HG02678 (cell line): ENCODE measurements around the gene B4GALNT4.
"Not testable (repeated sequence)": the region's sequence is repeated elsewhere in the genome, so short reads cannot be mapped to it uniquely, and the experiment has no call there.

Source experiments
- ATAC-seq: cut with Tn5 transposase; IDR thresholded peaks from one replicate; pipeline ENCODE4 v1.9.1; 2021; ENCODE audit warnings: mild to moderate bottlenecking, moderate library complexity; ENCODE audit not compliant: unreplicated experiment

Gene B4GALNT4

GRCh38 chr11:335779-336658, 33.3 kb upstream of the B4GALNT4 start:
- ATAC-seq, result no peak

- no peak for ATAC-seq
Measured at GRCh38 chr11:336659-337198, 32.6 kb upstream of the B4GALNT4 start.

DNA sequence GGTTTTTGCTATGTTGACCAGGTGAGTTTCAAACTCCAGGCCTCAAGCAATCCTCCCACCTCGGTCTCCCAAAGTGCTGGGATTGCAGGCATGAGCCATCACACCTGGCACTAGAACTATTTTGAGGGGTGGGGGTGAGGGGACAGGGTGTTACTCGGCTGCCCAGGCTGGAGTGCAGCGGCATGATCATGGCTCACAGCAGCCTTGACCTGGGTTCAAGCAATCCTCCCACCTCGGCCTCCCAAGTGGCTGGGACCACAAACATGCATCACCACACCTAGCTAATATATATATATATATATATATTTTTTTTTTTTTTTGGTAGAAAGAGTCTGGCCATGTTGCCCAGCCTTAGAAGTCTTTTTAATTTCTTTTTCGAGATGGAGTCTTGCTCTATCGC, 31.6 kb upstream of the B4GALNT4 start:
- no peak for ATAC-seq

GRCh38 chr11:339963-340362, 29.3 kb upstream of the B4GALNT4 start:
- ATAC-seq, result no peak

DNA sequence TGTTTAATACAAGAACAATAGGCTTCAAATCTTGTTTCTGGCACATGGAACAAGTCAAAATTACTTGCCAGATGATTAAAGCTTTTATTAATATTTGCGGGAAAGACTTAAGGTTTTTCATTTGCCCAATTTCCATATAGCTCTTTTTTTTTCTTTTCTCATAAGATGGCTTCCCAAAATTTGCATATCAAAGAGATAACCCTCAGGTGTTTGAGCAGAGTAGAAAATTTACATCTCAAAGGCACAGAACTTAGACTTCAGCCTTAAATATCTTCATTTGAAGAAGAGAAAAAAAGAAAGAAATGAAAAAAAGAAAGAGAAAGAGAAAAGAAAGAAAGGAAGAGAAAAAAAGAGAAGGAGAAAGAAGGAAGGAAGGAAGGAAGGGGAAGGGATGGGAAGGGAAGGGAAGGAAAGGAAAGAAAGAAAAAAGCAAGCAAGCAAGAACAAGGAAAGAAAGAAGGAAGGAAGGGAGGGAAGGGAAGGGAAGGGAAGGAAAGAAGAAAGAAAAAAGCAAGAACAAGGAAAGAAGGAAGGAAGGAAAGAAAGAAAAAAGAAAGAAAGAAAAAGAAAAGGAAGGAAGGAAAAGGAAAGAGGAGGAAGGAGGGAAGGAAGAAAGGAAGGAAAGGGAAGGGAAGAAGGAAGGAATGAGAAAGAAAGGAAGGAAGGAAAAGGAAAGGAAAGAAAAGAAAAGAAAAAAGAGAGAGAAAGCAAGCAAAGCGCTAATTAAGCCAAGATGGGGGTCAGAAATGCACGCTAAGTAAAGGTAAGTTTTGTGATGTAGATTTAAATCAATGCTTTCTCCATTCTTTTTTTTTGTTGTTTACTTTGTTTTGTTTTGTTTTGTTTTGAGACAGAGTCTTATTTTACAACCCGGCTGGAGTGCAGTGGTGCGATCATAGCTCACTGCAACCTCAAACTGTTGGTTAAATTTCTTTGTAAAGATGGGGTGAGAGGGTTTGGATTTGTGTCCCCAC, 28.5 kb upstream of the B4GALNT4 start:
- no peak for ATAC-seq

GRCh38 chr11:342328-342727, 27.0 kb upstream of the B4GALNT4 start:
- no peak for ATAC-seq

GRCh38 chr11:344836-345578, 24.3 kb upstream of the B4GALNT4 start:
- no peak for ATAC-seq

DNA sequence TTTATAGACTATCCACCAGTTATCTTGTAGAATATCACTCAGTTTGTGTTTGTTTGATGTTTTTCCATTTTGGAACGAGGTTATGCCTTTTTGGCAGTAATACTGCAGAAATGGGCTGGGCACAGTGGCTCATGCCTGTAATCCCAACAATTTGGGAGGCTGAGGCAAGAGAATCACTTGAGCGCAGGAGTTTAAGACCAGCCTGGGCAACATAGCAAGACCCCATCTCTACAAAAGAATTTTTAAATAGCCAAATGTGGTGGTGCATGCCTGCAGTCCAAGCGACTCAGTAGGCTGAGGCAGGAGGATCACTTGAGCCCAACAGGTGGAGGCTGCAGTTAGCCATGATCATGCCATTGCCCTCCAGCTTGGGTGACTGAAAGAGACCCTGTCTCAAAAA, 22.8 kb upstream of the B4GALNT4 start:
- ATAC-seq, result no peak

- not testable (repeated sequence) for ATAC-seq
Measured at GRCh38 chr11:349270-349954, 19.9 kb upstream of the B4GALNT4 start.

- ATAC-seq, result peak; percentile 13
Measured at GRCh38 chr11:350033-350722, 19.1 kb upstream of the B4GALNT4 start.

- ATAC-seq, result peak; percentile 56
Measured at GRCh38 chr11:350723-351255, 18.5 kb upstream of the B4GALNT4 start.

DNA sequence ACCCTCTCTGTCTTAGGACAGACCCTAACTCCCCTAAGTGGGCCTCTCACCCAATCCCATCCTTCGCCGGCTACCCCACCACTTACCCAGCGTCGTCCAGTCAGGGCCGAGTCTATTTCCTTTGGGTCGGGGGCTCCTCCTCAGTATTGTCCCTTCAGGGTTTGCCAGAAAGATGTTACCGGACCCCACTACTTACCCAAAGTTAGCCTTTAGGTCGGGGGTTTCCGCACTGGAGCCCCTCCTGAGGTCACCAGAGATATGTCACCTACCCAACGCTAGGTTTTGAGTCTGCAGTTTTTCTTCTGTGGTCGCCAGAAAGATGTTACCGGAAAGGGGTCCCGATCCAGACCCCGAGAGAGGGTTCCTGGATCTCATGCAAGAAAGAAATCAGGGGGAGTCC, 17.9 kb upstream of the B4GALNT4 start:
- no peak for ATAC-seq

GRCh38 chr11:352456-353031, 16.8 kb upstream of the B4GALNT4 start:
- no peak for ATAC-seq

DNA sequence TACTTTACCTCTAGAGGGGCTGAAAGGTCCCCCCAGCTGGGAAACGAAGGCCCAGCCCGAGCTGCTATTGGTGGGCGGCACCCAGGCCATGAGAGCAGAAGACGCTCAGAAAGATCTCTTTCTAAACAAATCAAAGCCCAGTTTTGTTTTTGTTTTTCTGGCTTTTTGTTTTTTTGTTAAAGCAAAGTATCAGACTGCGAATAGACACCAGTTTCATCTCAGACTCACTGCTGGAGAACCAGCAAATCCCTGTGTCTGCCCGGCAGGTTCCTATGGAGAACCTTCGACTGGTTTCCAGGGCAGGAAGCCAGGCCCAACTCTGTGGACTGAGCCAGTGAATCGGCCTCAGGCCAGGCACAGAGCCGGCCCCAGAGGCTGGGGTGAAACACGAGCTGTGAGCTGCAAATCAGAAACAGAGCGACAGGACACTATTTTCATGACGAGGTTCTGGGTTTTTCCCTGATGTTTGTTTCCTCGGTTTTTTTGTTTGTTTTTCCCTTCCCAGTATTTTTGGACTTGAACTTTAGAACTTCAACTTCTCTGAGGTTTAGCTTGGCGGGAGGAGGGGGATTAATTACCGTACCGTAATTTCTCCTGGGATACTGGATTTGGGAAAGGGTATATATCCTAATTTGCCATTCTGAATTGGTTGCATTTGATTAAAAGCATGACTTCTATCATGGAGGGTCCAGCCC, 16.0 kb upstream of the B4GALNT4 start:
- ATAC-seq, result no peak

GRCh38 chr11:355581-356458, 13.5 kb upstream of the B4GALNT4 start:
- ATAC-seq, result peak; percentile 73

- ATAC-seq, result no peak
Measured at GRCh38 chr11:356610-357009, 12.7 kb upstream of the B4GALNT4 start.

GRCh38 chr11:357582-357981, 11.7 kb upstream of the B4GALNT4 start:
- no peak for ATAC-seq
